Activated B cell treated with CpG ODN at 0.5 μM for 24 hours (primary cell): Measurements from ENCODE around the gene RIMKLB. TPM values are rescaled to one million over a fixed set of nuclear protein-coding genes. Genes with fewer than 3 reads are reported as not detected.

Source experiments
- ATAC-seq: fragments of 200-7000 bp; cut with Tn5 transposase; one replicate; pipeline ENCODE4 v1.10.0; 2021; ENCODE audit warnings: low read depth, mild to moderate bottlenecking, moderate library complexity
- CTCF ChIA-PET: fragments of 350-600 bp; sonication (Branson Sonifier 250); formaldehyde crosslinking; loops from one replicate; lab custom pipeline; 2021; ENCODE audit warnings: antibody characterized with exemption; lab: Charles Lee
- POLR2A ChIA-PET: fragments of 350-600 bp; sonication (Branson Sonifier 250); formaldehyde crosslinking; loops from one replicate; lab custom pipeline; 2021; ENCODE audit warnings: antibody characterized with exemption; lab: Charles Lee
- DNase-seq: peaks from one replicate; pipeline ENCODE4 v3.0.0; 2022
- H3K27ac Mint-ChIP-seq: one replicate; pipeline ENCODE4 v1.8.0; 2020; ENCODE audit warnings: mixed read lengths
- H3K27me3 Mint-ChIP-seq: one replicate; pipeline ENCODE4 v1.8.0; 2021; ENCODE audit warnings: mixed read lengths
- H3K36me3 Mint-ChIP-seq: one replicate; pipeline ENCODE4 v1.8.0; 2021; ENCODE audit warnings: low read depth, mixed read lengths
- H3K4me1 Mint-ChIP-seq: one replicate; pipeline ENCODE4 v1.8.0; 2021; ENCODE audit warnings: mixed read lengths
- H3K4me3 Mint-ChIP-seq: one replicate; pipeline ENCODE4 v1.8.0; 2020; ENCODE audit warnings: mild to moderate bottlenecking, mixed read lengths
- H3K9me3 Mint-ChIP-seq: one replicate; pipeline ENCODE4 v1.8.0; 2020; ENCODE audit warnings: mixed read lengths
- intact Hi-C: fragments of 100-400 bp; cut with micrococcal nuclease; formaldehyde crosslinking; loops from one replicate; pipeline ENCODE4 v1.15.1; 2024
- total RNA-seq: library from RNA; stranded (reverse); gene quantifications from 2 replicates; pipeline ENCODE4 v1.2.3, GENCODE V29; 2022
- TF ChIP-seq, protein P1 (sequence below): fragments of 200-600 bp; IDR thresholded peaks from one replicate; pipeline ENCODE4 v1.8.0; 2022; ENCODE audit warnings: antibody characterized with exemption, mild to moderate bottlenecking

Gene RIMKLB
- total RNA-seq, 1 donor from 2014 or later: 31.9 TPM

- H3K27me3 Mint-ChIP-seq: peaks cover 4% of the 10 kb centered on the region
- peaks cover 11% of the 10 kb centered on the region for H3K4me1 Mint-ChIP-seq
- CTCF ChIA-PET: interaction anchor here (0.6 to 0.7 kb wide), 2 partner anchors 203 to 343 kb away, joined by 3 read pairs; no protein-coding TSS in a partner anchor
- DNase-seq (no peak), ATAC-seq (no peak)
- no peaks in the 10 kb centered on the region for H3K9me3 Mint-ChIP-seq
- no peak overlapping the region for H3K27ac Mint-ChIP-seq
- TF ChIP-seq, protein P1, sequence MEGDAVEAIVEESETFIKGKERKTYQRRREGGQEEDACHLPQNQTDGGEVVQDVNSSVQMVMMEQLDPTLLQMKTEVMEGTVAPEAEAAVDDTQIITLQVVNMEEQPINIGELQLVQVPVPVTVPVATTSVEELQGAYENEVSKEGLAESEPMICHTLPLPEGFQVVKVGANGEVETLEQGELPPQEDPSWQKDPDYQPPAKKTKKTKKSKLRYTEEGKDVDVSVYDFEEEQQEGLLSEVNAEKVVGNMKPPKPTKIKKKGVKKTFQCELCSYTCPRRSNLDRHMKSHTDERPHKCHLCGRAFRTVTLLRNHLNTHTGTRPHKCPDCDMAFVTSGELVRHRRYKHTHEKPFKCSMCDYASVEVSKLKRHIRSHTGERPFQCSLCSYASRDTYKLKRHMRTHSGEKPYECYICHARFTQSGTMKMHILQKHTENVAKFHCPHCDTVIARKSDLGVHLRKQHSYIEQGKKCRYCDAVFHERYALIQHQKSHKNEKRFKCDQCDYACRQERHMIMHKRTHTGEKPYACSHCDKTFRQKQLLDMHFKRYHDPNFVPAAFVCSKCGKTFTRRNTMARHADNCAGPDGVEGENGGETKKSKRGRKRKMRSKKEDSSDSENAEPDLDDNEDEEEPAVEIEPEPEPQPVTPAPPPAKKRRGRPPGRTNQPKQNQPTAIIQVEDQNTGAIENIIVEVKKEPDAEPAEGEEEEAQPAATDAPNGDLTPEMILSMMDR: no peak
- POLR2A ChIA-PET: interaction anchor here (0.5 kb wide), 2 partner anchors 10 to 14 kb away, joined by 4 read pairs; no protein-coding TSS in a partner anchor
- intact Hi-C loops: no loop called here
- H3K4me3 Mint-ChIP-seq: no peak overlapping the region
- no peaks in the 10 kb centered on the region for H3K36me3 Mint-ChIP-seq
These were observed 9.8 kb upstream of the RIMKLB start for GRCh38 chr12:8687846-8688601.

DNA sequence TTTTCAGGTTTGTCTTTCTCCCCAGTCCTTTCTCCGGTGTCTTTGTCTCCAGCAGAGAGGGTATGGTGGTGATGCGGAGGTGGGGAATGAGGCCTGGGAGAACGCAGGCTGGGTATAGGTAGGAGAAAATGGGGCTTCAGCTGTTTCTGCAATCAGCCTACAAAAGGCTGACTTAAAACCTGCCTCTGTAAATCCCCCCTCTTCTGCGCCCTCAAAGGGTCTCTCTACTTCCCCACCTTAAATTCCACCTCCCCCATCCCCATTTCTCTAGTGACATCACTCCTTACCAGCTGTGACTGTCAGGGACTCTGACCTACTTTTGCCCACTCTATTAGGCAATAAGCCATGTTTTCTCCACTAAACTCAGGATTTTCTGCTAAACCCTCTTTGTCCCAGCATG lies 8.1 kb upstream of the RIMKLB start:
- TF ChIP-seq, protein P1: no peak
- peaks cover 14% of the 10 kb centered on the region for H3K4me1 Mint-ChIP-seq
- no peaks in the 10 kb centered on the region for H3K9me3 Mint-ChIP-seq
- no peak overlapping the region for H3K4me3 Mint-ChIP-seq
- ATAC-seq: no peak
- H3K36me3 Mint-ChIP-seq: no peaks in the 10 kb centered on the region
- DNase-seq: no peak
- POLR2A ChIA-PET: no interaction called here
- H3K27me3 Mint-ChIP-seq: peaks cover 4% of the 10 kb centered on the region
- no peak overlapping the region for H3K27ac Mint-ChIP-seq
- intact Hi-C loops: loop anchor here (10.0 kb wide), 1 partner anchor 605 kb away; the partner anchor contains the start of gene NECAP1
- CTCF ChIA-PET: no interaction called here

GRCh38 chr12:8692573-8692972 lies 5.2 kb upstream of the RIMKLB start:
- Mint-ChIP-seq H3K36me3 (no peaks in the 10 kb centered on the region), H3K4me3 (no peak overlapping the region), H3K9me3 (no peaks in the 10 kb centered on the region), H3K4me1 (peaks cover 31% of the 10 kb centered on the region), H3K27me3 (peaks cover 2% of the 10 kb centered on the region), H3K27ac (peak overlapping the region; percentile 52)
- TF ChIP-seq, protein P1: no peak
- DNase-seq: no peak
- ChIA-PET POLR2A (interaction anchor here (0.6 kb wide), 1 partner anchor 9 kb away, joined by 4 read pairs; no protein-coding TSS in a partner anchor), CTCF (interaction anchor here (0.9 kb wide), 1 partner anchor 198 kb away, joined by 3 read pairs; no protein-coding TSS in a partner anchor)
- intact Hi-C loops: loop anchor here (10.0 kb wide), 1 partner anchor 608 kb away; the partner anchor contains the start of gene NECAP1
- no peak for ATAC-seq

DNA sequence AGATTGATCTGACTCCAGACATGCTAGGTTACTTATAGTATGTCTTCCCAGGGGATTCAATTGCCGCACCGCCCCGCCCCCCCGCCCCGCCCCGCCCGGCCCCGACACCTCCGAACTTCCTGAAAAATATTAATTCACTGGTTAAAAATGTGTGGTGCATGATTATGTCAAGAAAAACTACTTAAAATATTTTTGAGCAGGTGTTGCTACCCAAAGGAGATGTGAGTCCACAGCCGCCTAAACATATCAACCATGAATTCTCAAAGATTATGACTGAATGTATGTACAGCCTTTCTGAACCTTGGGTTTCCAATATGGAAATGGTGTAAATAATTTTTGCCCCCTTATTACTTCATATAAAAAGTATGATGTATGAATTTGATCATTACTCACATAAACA lies 2.7 kb upstream of the RIMKLB start:
- intact Hi-C loops: loop anchor here (10.0 kb wide), 1 partner anchor 610 kb away; the partner anchor contains the start of gene NECAP1
- peaks cover 4% of the 10 kb centered on the region for H3K36me3 Mint-ChIP-seq
- no peak for ATAC-seq
- TF ChIP-seq, protein P1: no peak
- POLR2A ChIA-PET: interaction anchor here (0.6 to 0.9 kb wide), 5 partner anchors 9 to 1239 kb away, joined by 3 to 5 read pairs (median 4); partner anchors contain the start of gene M6PR
- no peak for DNase-seq
- H3K27me3 Mint-ChIP-seq: peaks cover 2% of the 10 kb centered on the region
- CTCF ChIA-PET: interaction anchor here (1.0 kb wide), 1 partner anchor 10 kb away, joined by 3 read pairs; no protein-coding TSS in a partner anchor
- no peaks in the 10 kb centered on the region for H3K9me3 Mint-ChIP-seq
- no peak overlapping the region for H3K27ac Mint-ChIP-seq
- no peak overlapping the region for H3K4me3 Mint-ChIP-seq
- H3K4me1 Mint-ChIP-seq: peaks cover 46% of the 10 kb centered on the region
